HCT116 (cell line): ENCODE data around the gene TMEM117. TPM values are rescaled to one million over a fixed set of nuclear protein-coding genes. Genes with fewer than 3 reads are reported as not detected.
"Not testable (repeated sequence)": the region's sequence is repeated elsewhere in the genome, so short reads cannot be mapped to it uniquely, and the experiment has no call there.

ENCODE experiments used
- ATAC-seq: fragments of 200-7000 bp; cut with Tn5 transposase; 2 replicates; pipeline ENCODE4 v1.9.1; 2020; ENCODE audit warnings: mild to moderate bottlenecking, moderate library complexity
- BruUV-seq: library from RNA; stranded (reverse); fragments of 400-500 nt; replicated peaks from 2 replicates; lab custom pipeline; 2021; lab: Mats Ljungman, UMichigan
- CTCF ChIA-PET: fragments of 300-600 bp; sonication (Branson Sonifier 250); formaldehyde crosslinking; loops from one replicate; lab custom pipeline; 2021; ENCODE audit warnings: antibody characterized with exemption; lab: Charles Lee
- POLR2A ChIA-PET: fragments of 300-600, 350-600 bp; sonication (Branson Sonifier 250); formaldehyde crosslinking; loops from one replicate; lab custom pipeline; 2021; ENCODE audit warnings: antibody characterized with exemption; lab: Charles Lee
- RAD21 ChIA-PET, 2 experiments: fragments of 300-600 bp; sonication (Branson Sonifier 250); formaldehyde crosslinking; loops; one replicate each; lab custom pipeline; 2023; ENCODE audit warnings: low total read pairs in 2 of 2; ENCODE audit not compliant: uncharacterized antibody in 2 of 2, unreplicated experiment in 2 of 2, low non-redundant PET in 1 of 2; lab: Charles Lee
- DNase-seq: peaks from one replicate; pipeline ENCODE4 v3.0.0-alpha.2; 2010; ENCODE audit warnings: low read depth, low spot score
- H2AFZ ChIP-seq: fragments of 200-600 bp; shearing (Covaris generic), sonication (generic); 2 replicates; pipeline ENCODE4 v1.6.1; 2017; ENCODE audit warnings: low read depth, mixed run types, mixed read lengths, antibody characterized with exemption, low read length; ENCODE audit not compliant: poor library complexity, severe bottlenecking
- H3K27ac ChIP-seq: 2 replicates; pipeline ENCODE4 v1.5.1; 2012; ENCODE audit warnings: low read depth, low read length
- H3K27me3 ChIP-seq: fragments of 200-600 bp; sonication (generic); 2 replicates; pipeline ENCODE4 v1.6.1; 2016; ENCODE audit warnings: mixed run types, low read length, mixed read lengths; ENCODE audit not compliant: insufficient read depth
- H3K36me3 ChIP-seq, 2 experiments: fragments of 200-500 bp in 1 of 2; fragments of 200-600 bp in 1 of 2; sonication (Bioruptor generic) in 1 of 2; sonication (generic) in 1 of 2; 2 replicates each; pipeline versions ENCODE4 v1.5.1 to v1.6.1; 2014 to 2016; ENCODE audit warnings: low read length in 2 of 2, inconsistent platforms in 1 of 2, mixed read lengths in 1 of 2, mixed run types in 1 of 2; ENCODE audit not compliant: insufficient read depth in 2 of 2, control insufficient read depth in 1 of 2
- H3K4me1 ChIP-seq, 2 experiments: fragments of 200-600 bp in 1 of 2; sonication (generic) in 1 of 2; 2 replicates each; pipeline versions ENCODE4 v1.5.1 to v1.6.1; 2012 to 2017; ENCODE audit warnings: low read length in 2 of 2, inconsistent platforms in 1 of 2, mild to moderate bottlenecking in 1 of 2, mixed read lengths in 1 of 2, mixed run types in 1 of 2, moderate library complexity in 1 of 2; ENCODE audit not compliant: insufficient read depth in 2 of 2, control insufficient read depth in 1 of 2
- H3K4me2 ChIP-seq: fragments of 200-600 bp; sonication (generic); 2 replicates; pipeline ENCODE4 v1.6.1; 2017; ENCODE audit warnings: mixed run types, low read length, mixed read lengths
- H3K4me3 ChIP-seq, 2 experiments: fragments of 200-600 bp in 1 of 2; sonication (generic) in 1 of 2; replicated peaks in 1 of 2; 2 replicates each; pipeline ENCODE4 v1.5.1; 2011 to 2016; ENCODE audit warnings: low read length in 2 of 2, control low read depth in 1 of 2, low read depth in 1 of 2, mild to moderate bottlenecking in 1 of 2, mixed read lengths in 1 of 2, mixed run types in 1 of 2
- H3K79me2 ChIP-seq: fragments of 200-600 bp; sonication (generic); 2 replicates; pipeline ENCODE4 v1.6.1; 2017; ENCODE audit warnings: mild to moderate bottlenecking, mixed run types, low read length, moderate library complexity, mixed read lengths; ENCODE audit not compliant: insufficient read depth
- H3K9ac ChIP-seq: fragments of 200-600 bp; sonication (generic); 2 replicates; pipeline ENCODE4 v1.6.1; 2016; ENCODE audit warnings: low read length, mixed read lengths
- H3K9me2 ChIP-seq: fragments of 200-600 bp; sonication (generic), shearing (Covaris generic); 2 replicates; pipeline ENCODE4 v1.6.1; 2017; ENCODE audit warnings: mixed run types, mild to moderate bottlenecking, moderate library complexity; ENCODE audit not compliant: insufficient read depth
- H3K9me3 ChIP-seq, 2 experiments: fragments of 200-500 bp in 1 of 2; fragments of 200-600 bp in 1 of 2; sonication (Bioruptor generic) in 1 of 2; sonication (generic) in 1 of 2; 2 replicates each; pipeline ENCODE4 v1.6.1; 2014 to 2017; ENCODE audit warnings: low read length in 2 of 2, mixed read lengths in 2 of 2, inconsistent platforms in 1 of 2, low read depth in 1 of 2, mild to moderate bottlenecking in 1 of 2, mixed run types in 1 of 2, moderate library complexity in 1 of 2; ENCODE audit not compliant: control insufficient read depth in 1 of 2, insufficient read depth in 1 of 2
- H4K20me1 ChIP-seq: fragments of 200-600 bp; sonication (generic), shearing (Covaris generic); 2 replicates; pipeline ENCODE4 v1.6.1; 2017; ENCODE audit warnings: mixed run types, mild to moderate bottlenecking, moderate library complexity; ENCODE audit not compliant: insufficient read depth
- CEBPB ChIP-seq: IDR thresholded peaks from 2 replicates; pipeline ENCODE4 v1.6.1; 2012; ENCODE audit warnings: low read depth
- CTCF ChIP-seq, 3 experiments: fragments of 200-600 bp in 1 of 3; sonication (generic) in 1 of 3; IDR thresholded peaks in 2 of 3; conservative IDR thresholded peaks in 1 of 3; 2 replicates each; pipeline ENCODE4 v1.5.1; 2012 to 2017; ENCODE audit warnings: low read depth in 2 of 3, low read length in 2 of 3, antibody characterized with exemption in 1 of 3, borderline replicate concordance in 1 of 3, control low read depth in 1 of 3, mild to moderate bottlenecking in 1 of 3, mixed read lengths in 1 of 3, mixed run types in 1 of 3, moderate library complexity in 1 of 3; ENCODE audit not compliant: insufficient read depth in 1 of 3
- EGR1 ChIP-seq: IDR thresholded peaks from 2 replicates; pipeline ENCODE4 v1.6.1; 2012; ENCODE audit warnings: low read depth
- ELF1 ChIP-seq: IDR thresholded peaks from 2 replicates; pipeline ENCODE4 v1.6.1; 2012; ENCODE audit warnings: low read depth, borderline replicate concordance
- EZH2 ChIP-seq: fragments of 200-600 bp; sonication (generic); IDR thresholded peaks from 2 replicates; pipeline ENCODE4 v1.6.1; 2017; ENCODE audit warnings: antibody characterized with exemption, mixed run types
- EZH2phosphoT487 ChIP-seq: fragments of 200-600 bp; IDR thresholded peaks from 2 replicates; pipeline ENCODE4 v1.6.1; 2018; ENCODE audit warnings: antibody characterized with exemption, borderline replicate concordance
- FOSL1 ChIP-seq: IDR thresholded peaks from 2 replicates; pipeline ENCODE4 v1.6.1; 2012; ENCODE audit warnings: low read depth
- POLR2A ChIP-seq: IDR thresholded peaks from 2 replicates; pipeline ENCODE4 v1.7.0; 2011; ENCODE audit warnings: borderline replicate concordance; ENCODE audit not compliant: insufficient read depth, insufficient read length; ENCODE audit errors: extremely low read depth
- RAD21 ChIP-seq: IDR thresholded peaks from 2 replicates; pipeline ENCODE4 v1.6.1; 2012; ENCODE audit warnings: low read depth, mild to moderate bottlenecking
- REST ChIP-seq: IDR thresholded peaks from 2 replicates; pipeline ENCODE4 v1.6.1; 2012; ENCODE audit warnings: low read depth
- SRF ChIP-seq: IDR thresholded peaks from 2 replicates; pipeline ENCODE4 v1.6.1; 2012; ENCODE audit warnings: low read depth
- TCF7L2 ChIP-seq: IDR thresholded peaks from 2 replicates; pipeline ENCODE4 v1.7.0; 2011; ENCODE audit warnings: borderline replicate concordance, inconsistent platforms; ENCODE audit not compliant: insufficient read depth, insufficient read length; ENCODE audit errors: extremely low read depth
- YY1 ChIP-seq: IDR thresholded peaks from 2 replicates; pipeline ENCODE4 v1.6.1; 2011; ENCODE audit warnings: low read length, low read depth, moderate library complexity, mild to moderate bottlenecking; ENCODE audit not compliant: insufficient replicate concordance; ENCODE audit errors: extremely low read depth
- ZFX ChIP-seq: fragments of 450-650 bp; IDR thresholded peaks from 2 replicates; pipeline ENCODE4 v1.6.1; 2017
- ZNF274 ChIP-seq: fragments of 200-500 bp; sonication (Bioruptor generic); IDR thresholded peaks from 2 replicates; pipeline ENCODE4 v1.6.1; 2014; ENCODE audit warnings: mild to moderate bottlenecking, low read depth, low read length, inconsistent platforms
- intact Hi-C: fragments of 100-400 bp; cut with micrococcal nuclease; formaldehyde crosslinking; loops from 2 replicates; pipeline ENCODE4 v1.10.0; 2022
- total RNA-seq: library from RNA; stranded (reverse); gene quantifications from one replicate; pipeline ENCODE4 v1.2.1, GENCODE V29; 2021; ENCODE audit not compliant: unreplicated experiment

Gene TMEM117
- total RNA-seq, 1 experiment from 2014 or later = 3.6 TPM

GRCh38 chr12:44377443-44378187 is 541.7 kb downstream of the TMEM117 start:
- Histone ChIP-seq H3K9me3 (no peaks in the 10 kb centered on the region), H4K20me1 (no peaks in the 10 kb centered on the region), H3K36me3 (no peaks in the 10 kb centered on the region), H3K9me2 (no peaks in the 10 kb centered on the region), H3K27ac (no peak overlapping the region), H3K4me3 (no peak overlapping the region), H3K4me1 (no peaks in the 10 kb centered on the region), H3K27me3 (no peaks in the 10 kb centered on the region), H3K79me2 (no peaks in the 10 kb centered on the region), H3K9ac (no peak overlapping the region), H3K4me2 (no peak overlapping the region), H2AFZ (no peak overlapping the region)
- TF ChIP-seq EZH2 (no peak), RAD21 (no peak), ZFX (no peak), POLR2A (no peak), CEBPB (no peak), ZNF274 (no peak), CTCF (IDR thresholded peaks at IDR 0.05 in 2 of 3, conservative IDR thresholded peaks at IDR 0.05 in 1 of 3; ENCODE audit: borderline replicate concordance in 1 of 3, insufficient read depth in 1 of 3, low read depth in 2 of 3, low read length in 2 of 3) (no peak), EZH2phosphoT487 (no peak), ELF1 (no peak), EGR1 (no peak), YY1 (no peak), REST (no peak), TCF7L2 (no peak), SRF (no peak), FOSL1 (no peak)
- BruUV-seq = no TSS peak
- ATAC-seq (no peak), DNase-seq (no peak)
- POLR2A ChIA-PET = no interaction called here
- RAD21 ChIA-PET = no interaction called here
- intact Hi-C loops = no loop called here
- CTCF ChIA-PET = no interaction called here

- H3K4me2 ChIP-seq, DNase-seq, H4K20me1 ChIP-seq, ATAC-seq, H3K79me2 ChIP-seq, CTCF ChIA-PET, H3K27me3 ChIP-seq, H3K27ac ChIP-seq, H2AFZ ChIP-seq, intact Hi-C loops, H3K36me3 ChIP-seq, RAD21 ChIA-PET, H3K9me2 ChIP-seq, BruUV-seq, POLR2A ChIA-PET, H3K4me3 ChIP-seq, H3K4me1 ChIP-seq, H3K9me3 ChIP-seq, H3K9ac ChIP-seq: not testable (repeated sequence)
Measured at GRCh38 chr12:44379113-44379512, 543.2 kb downstream of the TMEM117 start.
